ENCODE data around the gene OR4X1.
"Not testable (repeated sequence)": the region's sequence is repeated elsewhere in the genome, so short reads cannot be mapped to it uniquely, and the experiment has no call there.

The OR4X1 gene

GRCh38 chr11:48270621-48271020, 7.0 kb downstream of the OR4X1 start:
- Histone ChIP-seq H3K79me2 (ENCODE audit: low read length) (no peaks in the 10 kb centered on the region), H3K9me3 (ENCODE audit: insufficient read depth, low read length) (no peaks in the 10 kb centered on the region), H3K4me3 (ENCODE audit: low read length) (no peak overlapping the region), H4K20me1 (ENCODE audit: insufficient read depth, low read length) (no peaks in the 10 kb centered on the region), H3K9ac (ENCODE audit: low read length) (no peak overlapping the region), H3K4me2 (ENCODE audit: low read length) (no peak overlapping the region), H3K27ac (ENCODE audit: low read length) (no peak overlapping the region), H3K27me3 (ENCODE audit: low read depth, low read length) (no peaks in the 10 kb centered on the region; the same call in 1 of the 2 replicates), H3K36me3 (replicated peaks; ENCODE audit: low read depth, low read length) (no peaks in the 10 kb centered on the region), H2AFZ (ENCODE audit: low read depth, low read length) (no peak overlapping the region), H3K4me1 (ENCODE audit: low read length) (0 out of 2 replicates have a peak, but pooled peaks cover 2% of the 10 kb centered on the region)
- TF ChIP-seq, protein P1, sequence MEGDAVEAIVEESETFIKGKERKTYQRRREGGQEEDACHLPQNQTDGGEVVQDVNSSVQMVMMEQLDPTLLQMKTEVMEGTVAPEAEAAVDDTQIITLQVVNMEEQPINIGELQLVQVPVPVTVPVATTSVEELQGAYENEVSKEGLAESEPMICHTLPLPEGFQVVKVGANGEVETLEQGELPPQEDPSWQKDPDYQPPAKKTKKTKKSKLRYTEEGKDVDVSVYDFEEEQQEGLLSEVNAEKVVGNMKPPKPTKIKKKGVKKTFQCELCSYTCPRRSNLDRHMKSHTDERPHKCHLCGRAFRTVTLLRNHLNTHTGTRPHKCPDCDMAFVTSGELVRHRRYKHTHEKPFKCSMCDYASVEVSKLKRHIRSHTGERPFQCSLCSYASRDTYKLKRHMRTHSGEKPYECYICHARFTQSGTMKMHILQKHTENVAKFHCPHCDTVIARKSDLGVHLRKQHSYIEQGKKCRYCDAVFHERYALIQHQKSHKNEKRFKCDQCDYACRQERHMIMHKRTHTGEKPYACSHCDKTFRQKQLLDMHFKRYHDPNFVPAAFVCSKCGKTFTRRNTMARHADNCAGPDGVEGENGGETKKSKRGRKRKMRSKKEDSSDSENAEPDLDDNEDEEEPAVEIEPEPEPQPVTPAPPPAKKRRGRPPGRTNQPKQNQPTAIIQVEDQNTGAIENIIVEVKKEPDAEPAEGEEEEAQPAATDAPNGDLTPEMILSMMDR (IDR thresholded peaks at IDR 0.05; ENCODE audit: low read depth, low read length), result no peak
- no peak for TF ChIP-seq EZH2phosphoT487 (IDR thresholded peaks at IDR 0.05; ENCODE audit: low read depth)

- Histone ChIP-seq H3K9me3 (ENCODE audit: insufficient read depth, low read length) (no peaks in the 10 kb centered on the region), H3K79me2 (ENCODE audit: low read length) (no peaks in the 10 kb centered on the region), H3K4me1 (ENCODE audit: low read length) (0 out of 2 replicates have a peak, but pooled peaks cover 2% of the 10 kb centered on the region), H4K20me1 (ENCODE audit: insufficient read depth, low read length) (no peaks in the 10 kb centered on the region), H3K36me3 (replicated peaks; ENCODE audit: low read depth, low read length) (no peaks in the 10 kb centered on the region), H3K9ac (ENCODE audit: low read length) (no peak overlapping the region), H3K4me3 (ENCODE audit: low read length) (no peak overlapping the region), H2AFZ (ENCODE audit: low read depth, low read length) (no peak overlapping the region), H3K27ac (ENCODE audit: low read length) (no peak overlapping the region), H3K4me2 (ENCODE audit: low read length) (no peak overlapping the region), H3K27me3 (ENCODE audit: low read depth, low read length) (no peaks in the 10 kb centered on the region)
- no peak for TF ChIP-seq EZH2phosphoT487 (IDR thresholded peaks at IDR 0.05; ENCODE audit: low read depth)
- TF ChIP-seq, protein P1 (IDR thresholded peaks at IDR 0.05; ENCODE audit: low read depth, low read length), result no peak
Measured at GRCh38 chr11:48272606-48273005, 8.9 kb downstream of the OR4X1 start.

- no peak for TF ChIP-seq EZH2phosphoT487 (IDR thresholded peaks at IDR 0.05; ENCODE audit: low read depth)
- TF ChIP-seq, protein P1 (IDR thresholded peaks at IDR 0.05; ENCODE audit: low read depth, low read length), result no peak
- Histone ChIP-seq H3K9ac (ENCODE audit: low read length) (no peak within 1 kb of the TSS), H3K79me2 (ENCODE audit: low read length) (no peaks in the 10 kb centered on the region), H3K4me3 (ENCODE audit: low read length) (no peak within 1 kb of the TSS), H3K27me3 (ENCODE audit: low read depth, low read length) (no peaks in the 10 kb centered on the region), H3K4me1 (ENCODE audit: low read length) (peaks cover 4% of the 10 kb centered on the region), H4K20me1 (ENCODE audit: insufficient read depth, low read length) (no peaks in the 10 kb centered on the region), H3K4me2 (ENCODE audit: low read length) (no peak within 1 kb of the TSS), H2AFZ (ENCODE audit: low read depth, low read length) (no peak within 1 kb of the TSS), H3K27ac (ENCODE audit: low read length) (no peak within 1 kb of the TSS), H3K36me3 (replicated peaks; ENCODE audit: low read depth, low read length) (no peaks in the 10 kb centered on the region), H3K9me3 (ENCODE audit: insufficient read depth, low read length) (no peaks in the 10 kb centered on the region)
Measured at GRCh38 chr11:48305923-48306322, 42.3 kb downstream of the OR4X1 start, which contains the start of gene OR4S1. TSS of gene OR4S1 (plus strand) at chr11:48306223. CDS start at chr11:48306223, 0 bp downstream.

DNA sequence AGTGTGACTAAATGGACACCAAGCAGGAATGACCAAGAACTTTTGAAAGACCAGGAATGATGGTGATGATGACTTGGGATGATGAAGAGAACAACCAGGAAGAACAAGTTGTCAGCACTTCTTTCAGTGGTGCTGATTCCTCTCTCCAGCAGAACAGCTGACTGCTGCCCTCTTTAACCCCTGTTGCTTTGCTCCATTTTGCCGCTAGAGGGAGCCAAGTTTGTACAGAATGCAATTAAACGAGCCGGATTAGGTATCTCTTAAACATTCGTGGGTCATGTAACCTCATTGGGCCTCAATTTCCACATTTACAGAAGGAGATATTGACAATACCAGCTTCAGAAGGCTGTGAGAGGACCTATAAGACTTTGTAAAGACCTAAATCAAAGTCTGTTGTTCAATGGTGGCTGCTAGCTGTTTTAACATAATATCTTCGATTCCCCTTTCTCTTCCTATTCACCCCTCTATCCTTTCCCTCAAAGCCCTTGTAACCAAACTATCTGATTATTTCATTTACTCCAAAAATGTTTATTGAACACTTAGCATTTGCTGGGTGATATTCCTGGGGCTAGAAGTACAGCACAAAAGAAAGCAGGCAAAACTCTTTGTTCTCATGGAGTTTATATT, 44.2 kb downstream of the OR4X1 start:
- TF ChIP-seq, protein P1 (IDR thresholded peaks at IDR 0.05; ENCODE audit: low read depth, low read length), result peak; percentile 97
- no peak for TF ChIP-seq EZH2phosphoT487 (IDR thresholded peaks at IDR 0.05; ENCODE audit: low read depth)
- Histone ChIP-seq H2AFZ (ENCODE audit: low read depth, low read length) (peak overlapping the region; percentile 94), H3K9ac (ENCODE audit: low read length) (0 out of 2 replicates have a peak overlapping the region, but pooled peaks have one; percentile 11), H3K27me3 (ENCODE audit: low read depth, low read length) (no peaks in the 10 kb centered on the region), H3K4me1 (ENCODE audit: low read length) (peaks cover 4% of the 10 kb centered on the region), H3K9me3 (ENCODE audit: insufficient read depth, low read length) (0 out of 2 replicates have a peak, but pooled peaks cover 3% of the 10 kb centered on the region), H3K4me2 (ENCODE audit: low read length) (peak overlapping the region; percentile 45), H3K79me2 (ENCODE audit: low read length) (no peaks in the 10 kb centered on the region), H4K20me1 (ENCODE audit: insufficient read depth, low read length) (no peaks in the 10 kb centered on the region), H3K27ac (ENCODE audit: low read length) (no peak overlapping the region), H3K36me3 (replicated peaks; ENCODE audit: low read depth, low read length) (no peaks in the 10 kb centered on the region), H3K4me3 (ENCODE audit: low read length) (no peak overlapping the region)

GRCh38 chr11:48313590-48313989, 49.9 kb downstream of the OR4X1 start:
- not testable (repeated sequence) for H3K9me3 ChIP-seq (ENCODE audit: insufficient read depth, low read length); H4K20me1 ChIP-seq (ENCODE audit: insufficient read depth, low read length); H3K9ac ChIP-seq (ENCODE audit: low read length); H2AFZ ChIP-seq (ENCODE audit: low read depth, low read length); H3K27me3 ChIP-seq (ENCODE audit: low read depth, low read length); H3K4me1 ChIP-seq (ENCODE audit: low read length); H3K27ac ChIP-seq (ENCODE audit: low read length); H3K36me3 ChIP-seq (replicated peaks; ENCODE audit: low read depth, low read length); H3K4me3 ChIP-seq (ENCODE audit: low read length); H3K79me2 ChIP-seq (ENCODE audit: low read length); H3K4me2 ChIP-seq (ENCODE audit: low read length)
